GM12872 (cell line): ENCODE results near the gene MYL12A.

ENCODE experiments used
- TF ChIP-seq, protein P1 (sequence below): IDR thresholded peaks from 3 replicates; pipeline ENCODE4 v1.5.1; 2011; ENCODE audit warnings: low read depth, mild to moderate bottlenecking, low read length, moderate library complexity; ENCODE audit not compliant: insufficient read depth

Gene MYL12A

DNA sequence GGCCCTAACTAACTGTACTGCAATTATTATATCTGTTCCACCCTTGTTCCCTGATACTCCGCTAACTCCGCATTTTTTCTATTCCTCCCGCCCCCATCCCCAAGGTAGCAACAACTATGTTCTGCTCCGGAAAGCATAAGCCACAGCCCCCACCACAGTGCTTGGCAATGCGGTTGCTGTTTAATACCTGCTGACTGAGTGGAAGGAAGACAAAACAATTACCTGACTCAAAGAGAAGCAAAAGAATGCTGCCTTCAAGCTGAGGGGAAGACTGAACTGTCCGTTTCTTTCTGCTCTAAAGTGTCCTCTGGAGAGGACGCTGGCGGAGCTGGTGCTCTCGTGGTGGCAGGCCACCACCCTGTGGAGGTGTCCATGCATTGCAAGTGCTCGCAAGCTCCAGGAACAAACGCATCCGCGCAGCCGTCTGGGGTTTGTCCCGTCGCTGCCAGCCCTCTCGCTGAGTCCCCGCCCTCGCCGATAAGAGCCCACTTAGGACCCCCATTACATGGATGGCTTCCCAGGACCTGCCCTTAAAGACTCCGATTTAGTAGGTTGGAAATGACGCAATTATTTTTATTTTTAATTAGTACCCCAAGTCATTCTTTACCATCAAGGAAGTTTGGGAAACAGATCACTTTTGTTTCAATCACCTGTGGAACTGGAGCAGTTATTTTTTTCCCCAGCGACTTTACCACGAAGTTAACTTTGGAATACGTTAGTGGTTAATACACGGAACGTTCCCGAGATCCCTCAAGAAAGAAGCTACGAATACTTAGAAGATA lies 1.6 kb upstream of the MYL12A start:
- TF ChIP-seq, protein P1, sequence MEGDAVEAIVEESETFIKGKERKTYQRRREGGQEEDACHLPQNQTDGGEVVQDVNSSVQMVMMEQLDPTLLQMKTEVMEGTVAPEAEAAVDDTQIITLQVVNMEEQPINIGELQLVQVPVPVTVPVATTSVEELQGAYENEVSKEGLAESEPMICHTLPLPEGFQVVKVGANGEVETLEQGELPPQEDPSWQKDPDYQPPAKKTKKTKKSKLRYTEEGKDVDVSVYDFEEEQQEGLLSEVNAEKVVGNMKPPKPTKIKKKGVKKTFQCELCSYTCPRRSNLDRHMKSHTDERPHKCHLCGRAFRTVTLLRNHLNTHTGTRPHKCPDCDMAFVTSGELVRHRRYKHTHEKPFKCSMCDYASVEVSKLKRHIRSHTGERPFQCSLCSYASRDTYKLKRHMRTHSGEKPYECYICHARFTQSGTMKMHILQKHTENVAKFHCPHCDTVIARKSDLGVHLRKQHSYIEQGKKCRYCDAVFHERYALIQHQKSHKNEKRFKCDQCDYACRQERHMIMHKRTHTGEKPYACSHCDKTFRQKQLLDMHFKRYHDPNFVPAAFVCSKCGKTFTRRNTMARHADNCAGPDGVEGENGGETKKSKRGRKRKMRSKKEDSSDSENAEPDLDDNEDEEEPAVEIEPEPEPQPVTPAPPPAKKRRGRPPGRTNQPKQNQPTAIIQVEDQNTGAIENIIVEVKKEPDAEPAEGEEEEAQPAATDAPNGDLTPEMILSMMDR: peak; percentile 98

DNA sequence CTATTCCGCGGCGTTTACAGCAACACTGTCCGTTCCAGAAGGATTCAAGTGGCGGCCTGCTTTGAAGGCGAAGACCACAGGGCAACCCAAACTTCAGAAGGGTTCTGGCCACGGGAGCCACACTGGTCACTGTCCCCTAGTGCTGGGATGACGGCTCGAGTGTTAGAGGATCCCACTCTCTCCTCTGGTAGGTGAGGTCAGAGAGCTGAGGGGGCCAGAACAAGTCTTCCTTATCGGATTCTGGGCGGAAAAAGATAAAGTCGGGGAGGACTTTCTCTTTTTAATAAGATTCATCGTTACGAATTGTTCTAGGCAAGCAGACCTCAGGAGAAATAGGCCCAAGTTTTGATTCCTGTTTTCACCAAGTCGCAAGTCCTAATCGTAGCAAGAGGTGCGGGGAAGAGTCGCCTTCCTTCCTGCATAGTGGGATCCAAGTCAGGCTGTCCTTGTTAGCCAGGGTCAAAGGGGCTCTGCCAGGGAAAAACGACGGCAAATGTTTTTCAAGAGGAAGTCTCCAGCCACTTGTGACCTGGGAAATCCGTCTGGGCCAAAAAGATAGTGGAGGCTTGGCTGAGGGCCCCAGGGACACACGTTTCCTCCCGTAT lies 864 bp upstream of the MYL12A start:
- TF ChIP-seq, protein P1: no peak

DNA sequence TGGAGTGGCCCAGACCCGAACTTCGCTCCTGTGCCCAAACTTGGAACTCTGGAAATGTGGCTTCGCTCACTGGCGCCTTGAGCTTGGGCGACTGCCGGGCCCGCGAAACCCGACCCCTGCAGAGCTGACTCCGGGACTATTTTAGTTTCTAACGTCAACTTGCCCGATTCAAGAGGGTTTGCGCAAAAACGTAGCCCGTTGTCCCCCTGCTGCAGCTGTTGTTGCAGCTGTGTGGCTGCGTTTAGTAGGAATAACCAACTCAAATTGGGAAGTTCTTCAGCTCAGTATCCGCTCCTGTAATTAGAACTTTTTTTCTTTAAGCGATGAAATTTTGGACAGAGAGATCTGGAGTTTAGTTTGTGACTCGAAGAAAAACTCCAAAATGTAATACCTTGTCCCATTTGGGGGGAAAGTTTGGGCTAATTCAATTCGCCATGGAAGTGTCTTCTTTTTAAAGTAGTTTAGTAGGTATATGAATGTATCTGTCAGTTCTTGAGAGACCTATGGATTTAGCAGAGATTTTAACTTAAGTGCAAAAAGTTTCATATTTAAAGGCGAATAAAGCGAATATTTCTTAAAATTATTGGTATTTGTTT lies 559 bp downstream of the MYL12A start:
- TF ChIP-seq, protein P1: no peak

DNA sequence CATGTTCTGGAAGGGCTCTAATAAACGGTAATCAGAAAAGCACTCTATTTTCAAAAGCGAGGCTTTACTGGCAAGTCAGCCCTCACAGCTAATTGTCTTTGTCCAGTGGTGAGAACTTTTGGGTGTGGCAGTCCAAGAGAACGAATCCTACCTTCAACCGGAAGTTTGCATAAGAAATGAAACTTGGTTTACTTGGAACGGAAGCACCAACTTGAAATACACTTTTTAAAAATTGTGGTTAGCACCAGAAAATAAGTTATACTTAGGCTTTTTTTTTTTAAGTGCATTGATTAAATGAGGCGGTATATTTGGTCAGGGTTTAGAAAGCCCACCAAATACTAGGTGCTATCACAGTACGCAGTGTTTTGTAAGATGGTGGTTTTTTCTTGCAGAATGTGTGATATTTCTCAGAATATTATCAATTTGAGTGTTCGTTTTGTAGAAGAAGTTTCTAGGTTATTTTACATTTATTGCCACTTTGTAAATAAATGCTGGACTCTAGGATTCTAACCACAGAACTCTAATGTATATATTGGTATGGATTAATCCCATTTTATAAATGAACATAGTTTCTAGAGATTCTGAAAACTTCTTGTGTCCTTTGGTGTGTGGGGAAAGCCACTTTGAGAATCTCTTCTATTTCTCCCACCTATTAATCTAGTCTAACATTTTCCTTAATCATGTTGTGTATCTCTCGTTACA lies 1.2 kb downstream of the MYL12A start:
- TF ChIP-seq, protein P1: no peak

DNA sequence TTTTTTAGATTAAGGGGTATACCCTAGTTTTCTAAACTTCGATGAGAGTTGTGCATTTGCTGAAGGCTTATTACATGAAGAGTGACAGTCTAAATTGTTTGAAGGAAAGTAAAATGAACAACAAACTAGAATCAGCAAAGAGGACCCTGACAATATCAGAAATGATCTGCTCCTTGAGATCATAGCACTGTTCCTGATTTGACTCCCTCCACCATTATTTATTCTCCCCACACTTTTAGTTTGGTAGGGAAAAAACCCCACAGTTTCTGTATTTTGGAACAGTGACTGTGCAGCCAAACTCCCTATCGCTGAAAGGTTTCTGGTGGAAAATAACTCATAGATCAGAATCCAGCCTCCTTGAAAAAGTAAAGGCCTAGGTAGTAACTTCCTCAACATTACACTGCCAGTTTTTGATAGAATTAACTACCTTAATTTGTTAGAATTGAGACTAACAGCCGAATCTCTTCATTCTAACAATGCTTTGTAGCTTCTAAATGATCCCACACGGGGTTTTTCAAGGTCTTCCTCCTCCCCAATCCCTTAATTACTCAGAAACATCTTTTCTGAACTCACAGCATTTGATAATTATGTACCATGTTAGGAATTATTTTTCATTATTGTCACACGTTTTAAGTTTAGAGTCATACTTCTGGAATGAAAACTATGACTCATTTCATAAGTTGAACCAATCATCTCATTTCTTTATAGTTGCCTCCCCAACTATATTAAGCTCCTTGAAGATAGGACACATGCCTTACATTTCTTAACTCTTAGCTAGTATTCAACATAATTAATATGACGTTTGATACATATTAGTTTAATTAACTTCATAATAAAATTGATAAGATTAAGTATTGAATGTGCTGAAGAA lies 2.9 kb downstream of the MYL12A start:
- TF ChIP-seq, protein P1: no peak

DNA sequence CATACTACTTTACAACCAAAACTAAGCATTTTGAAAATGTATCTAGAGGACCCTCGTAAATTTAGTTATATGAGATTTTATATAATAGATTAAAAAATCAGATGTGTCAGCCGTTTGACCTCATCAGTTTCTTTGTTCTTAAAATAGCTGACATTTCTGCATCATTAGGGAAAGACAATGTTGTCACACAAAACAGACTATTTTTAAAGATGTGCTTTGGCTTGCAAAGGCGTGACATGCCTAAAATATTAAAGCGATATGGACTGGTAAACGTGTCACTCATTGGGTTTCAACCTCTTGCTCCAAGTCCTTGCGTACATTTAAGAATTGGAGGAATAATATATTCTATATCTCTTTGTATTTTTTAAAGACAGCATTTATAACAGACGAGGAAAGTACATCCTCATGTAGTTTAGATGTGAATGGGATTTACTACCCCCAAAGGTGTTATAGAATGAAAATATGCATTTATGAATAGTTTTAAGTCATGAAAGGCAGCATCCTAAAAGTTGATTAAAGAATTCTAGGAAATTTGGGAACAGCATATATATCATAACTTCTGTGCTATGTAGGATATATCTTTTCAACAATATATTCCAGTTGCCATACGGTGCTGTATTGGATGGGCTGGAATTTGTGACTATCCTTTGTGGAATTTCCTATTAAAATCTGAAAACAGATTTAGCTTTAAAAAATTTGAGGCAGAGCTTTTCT lies 3.8 kb downstream of the MYL12A start:
- TF ChIP-seq, protein P1: no peak
